ENCODE measurements around the gene MYO3B. TPM values are rescaled to one million over a fixed set of nuclear protein-coding genes. Genes with fewer than 3 reads are reported as not detected.

The MYO3B gene
- total RNA-seq, 1 experiment from 2014 or later, result 0.63 TPM

GRCh38 chr2:170353723-170354122 lies 175.8 kb downstream of the MYO3B start:
- no peak overlapping the region for H4K91ac ChIP-seq (ENCODE audit: insufficient read length, low read depth, low read length)
- Mint-ChIP-seq H3K4me3 (no peak overlapping the region), H3K27ac (peak overlapping the region in 1 of 3 experiments; percentile 95; a peak in 1 of 7 replicates), H3K27me3 (ENCODE audit: low read depth) (no peaks in the 10 kb centered on the region), H3K4me1 (peaks cover 35 to 38% of the 10 kb centered on the region in 2 experiments), H3K36me3 (ENCODE audit: insufficient read depth in 1 of 3, low read depth in 3 of 3) (no peaks in the 10 kb centered on the region), H3K9me3 (no peaks in the 10 kb centered on the region)
- no peaks in the 10 kb centered on the region for H3K27me3 ChIP-seq (ENCODE audit: insufficient read depth, low read length)
- H3K18ac ChIP-seq (ENCODE audit: insufficient read length, low read depth, low read length), result no peak overlapping the region
- H2AK5ac ChIP-seq (ENCODE audit: insufficient read length, low read length), result no peak overlapping the region
- no peak overlapping the region for H3K27ac ChIP-seq (ENCODE audit: insufficient read length, low read depth, low read length)
- H3K14ac ChIP-seq (ENCODE audit: insufficient read depth, low read length), result no peak overlapping the region
- no CpG with 5 or more reads among the region's 2 CpGs for WGBS (ENCODE audit: extremely low coverage, insufficient read length, low lambda C conversion rate)
- H4K20me1 ChIP-seq (ENCODE audit: control insufficient read depth, insufficient read depth, insufficient read length), result no peaks in the 10 kb centered on the region
- H3K9me3 ChIP-seq (ENCODE audit: control insufficient read depth, low read depth, low read length), result no peaks in the 10 kb centered on the region
- no peaks in the 10 kb centered on the region for H3K79me1 ChIP-seq (ENCODE audit: insufficient read depth, low read depth, low read length, poor library complexity, severe bottlenecking)
- no peak overlapping the region for H2BK5ac ChIP-seq (ENCODE audit: insufficient read length, low read length)
- no peak overlapping the region for H2BK12ac ChIP-seq (ENCODE audit: insufficient read length, low read depth, low read length)
- H3K4me1 ChIP-seq (ENCODE audit: insufficient read depth, low read length), result peaks cover 14% of the 10 kb centered on the region; the same call in 1 of the 2 replicates
- H3K4me2 ChIP-seq (ENCODE audit: insufficient read depth, insufficient read length, low read length), result no peak overlapping the region
- no peak overlapping the region for H2BK15ac ChIP-seq (ENCODE audit: low read depth, low read length)
- H4K5ac ChIP-seq (ENCODE audit: insufficient read length, low read depth, low read length), result no peak overlapping the region
- no peak overlapping the region for H3K56ac ChIP-seq (ENCODE audit: insufficient read length, low read depth, low read length)
- no peak overlapping the region for H3K9ac ChIP-seq (ENCODE audit: extremely low read depth, insufficient read length, low read length)
- H3K4ac ChIP-seq (ENCODE audit: low read depth, low read length), result no peak overlapping the region
- DNase-seq, result no peak
- H2BK120ac ChIP-seq (ENCODE audit: low read depth, low read length, poor library complexity, severe bottlenecking), result no peak overlapping the region
- H4K8ac ChIP-seq (replicated peaks; ENCODE audit: insufficient read length, low read depth, low read length), result no peak overlapping the region
- no peak for TF ChIP-seq CTCF (conservative IDR thresholded peaks at IDR 0.05)
- no peak overlapping the region for H3T11ph ChIP-seq (ENCODE audit: low read length)
- H3K79me2 ChIP-seq (ENCODE audit: insufficient read depth, low read length), result no peaks in the 10 kb centered on the region
- no peak overlapping the region for H2AFZ ChIP-seq (ENCODE audit: low read length)
- H2BK20ac ChIP-seq (ENCODE audit: low read depth, low read length, poor library complexity, severe bottlenecking), result no peak overlapping the region
- no peak overlapping the region for H3K23ac ChIP-seq (ENCODE audit: insufficient read length, low read depth, low read length)
- H3K23me2 ChIP-seq (ENCODE audit: insufficient read length, low read depth, low read length, poor library complexity, severe bottlenecking), result no peaks in the 10 kb centered on the region

Data from H9 (cell line).